Activated naive CD8-positive, alpha-beta T cell treated with anti-CD3 and anti-CD28 coated beads for 36 hours (primary cell): ENCODE results near the gene METTL23. TPM values are rescaled to one million over a fixed set of nuclear protein-coding genes. Genes with fewer than 3 reads are reported as not detected.
"Not testable (repeated sequence)": the region's sequence is repeated elsewhere in the genome, so short reads cannot be mapped to it uniquely, and the experiment has no call there.

Experiments
- DNase-seq: peaks from one replicate; pipeline ENCODE4 v3.0.0; 2021
- H3K27ac Mint-ChIP-seq: one replicate; pipeline ENCODE4 v1.8.0; 2022; ENCODE audit warnings: mild to moderate bottlenecking, moderate library complexity, mixed read lengths
- H3K27me3 Mint-ChIP-seq: one replicate; pipeline ENCODE4 v1.8.0; 2022; ENCODE audit warnings: mild to moderate bottlenecking, mixed read lengths
- H3K36me3 Mint-ChIP-seq: one replicate; pipeline ENCODE4 v1.8.0; 2021; ENCODE audit warnings: mild to moderate bottlenecking, mixed read lengths
- H3K4me1 Mint-ChIP-seq: one replicate; pipeline ENCODE4 v1.8.0; 2021; ENCODE audit warnings: mixed read lengths
- H3K4me3 Mint-ChIP-seq: one replicate; pipeline ENCODE4 v1.8.0; 2022; ENCODE audit warnings: mild to moderate bottlenecking, moderate library complexity, mixed read lengths
- H3K9me3 Mint-ChIP-seq: one replicate; pipeline ENCODE4 v1.8.0; 2022; ENCODE audit warnings: mixed read lengths
- total RNA-seq, 2 experiments: library from RNA; stranded (reverse); gene quantifications; one replicate each; pipeline ENCODE4 v1.2.3, GENCODE V29; 2021

METTL23 gene
- total RNA-seq, 2 experiments from 2014 or later: 30.0 to 30.6 TPM

DNA sequence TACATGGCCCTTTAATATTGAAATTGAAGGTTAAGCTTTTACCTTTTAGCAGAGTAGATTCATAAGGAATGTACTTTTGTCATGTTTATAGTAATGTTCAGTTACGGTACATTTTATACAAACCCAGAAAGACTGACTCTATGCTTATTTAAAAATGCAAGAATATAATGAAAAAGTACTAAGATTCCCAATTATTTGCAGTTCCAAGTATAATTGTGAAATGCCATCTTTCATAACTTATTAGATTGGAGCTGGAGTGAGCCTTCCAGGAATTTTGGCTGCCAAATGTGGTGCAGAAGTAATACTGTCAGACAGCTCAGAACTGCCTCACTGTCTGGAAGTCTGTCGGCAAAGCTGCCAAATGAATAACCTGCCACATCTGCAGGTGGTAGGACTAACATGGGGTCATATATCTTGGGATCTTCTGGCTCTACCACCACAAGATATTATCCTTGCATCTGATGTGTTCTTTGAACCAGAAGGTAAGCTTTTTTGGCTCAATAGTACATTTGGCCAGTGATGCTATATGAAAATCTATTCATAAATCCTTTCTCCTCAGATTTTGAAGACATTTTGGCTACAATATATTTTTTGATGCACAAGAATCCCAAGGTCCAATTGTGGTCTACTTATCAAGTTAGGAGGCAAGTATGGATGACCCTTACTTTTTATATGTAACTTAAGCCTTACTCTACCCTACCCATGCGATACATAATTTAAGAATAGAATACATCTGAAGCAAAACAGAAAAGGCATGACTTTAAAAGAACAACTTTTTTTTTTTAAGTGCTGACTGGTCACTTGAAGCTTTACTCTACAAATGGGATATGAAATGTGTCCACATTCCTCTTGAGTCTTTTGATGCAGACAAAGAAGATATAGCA, 6.3 kb downstream of the METTL23 start:
- Mint-ChIP-seq H3K9me3 (no peaks in the 10 kb centered on the region), H3K36me3 (peaks cover 74% of the 10 kb centered on the region), H3K4me1 (peaks cover 43% of the 10 kb centered on the region), H3K27me3 (peaks cover 7% of the 10 kb centered on the region), H3K4me3 (peak overlapping the region; percentile 94), H3K27ac (peak overlapping the region; percentile 94)
- DNase-seq: no peak

DNA sequence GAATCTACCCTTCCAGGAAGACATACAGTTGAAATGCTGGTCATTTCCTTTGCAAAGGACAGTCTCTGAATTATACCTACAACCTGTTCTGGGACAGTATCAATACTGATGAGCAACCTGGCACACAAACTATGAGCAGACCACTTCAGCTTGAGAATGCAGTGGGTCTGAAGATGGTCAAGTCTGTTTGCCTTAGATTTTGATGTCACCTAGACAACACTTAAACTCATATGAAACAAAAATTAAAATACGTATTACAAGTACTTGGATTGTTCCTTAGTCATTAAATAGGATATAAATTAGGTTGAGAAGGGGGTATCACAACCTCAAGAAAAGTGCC, 6.9 kb downstream of the METTL23 start:
- peaks cover 7% of the 10 kb centered on the region for H3K27me3 Mint-ChIP-seq
- peak overlapping the region; percentile 94 for H3K27ac Mint-ChIP-seq
- DNase-seq: no peak
- H3K4me3 Mint-ChIP-seq: peak overlapping the region; percentile 94
- no peaks in the 10 kb centered on the region for H3K9me3 Mint-ChIP-seq
- H3K36me3 Mint-ChIP-seq: peaks cover 70% of the 10 kb centered on the region
- H3K4me1 Mint-ChIP-seq: peaks cover 44% of the 10 kb centered on the region

DNA sequence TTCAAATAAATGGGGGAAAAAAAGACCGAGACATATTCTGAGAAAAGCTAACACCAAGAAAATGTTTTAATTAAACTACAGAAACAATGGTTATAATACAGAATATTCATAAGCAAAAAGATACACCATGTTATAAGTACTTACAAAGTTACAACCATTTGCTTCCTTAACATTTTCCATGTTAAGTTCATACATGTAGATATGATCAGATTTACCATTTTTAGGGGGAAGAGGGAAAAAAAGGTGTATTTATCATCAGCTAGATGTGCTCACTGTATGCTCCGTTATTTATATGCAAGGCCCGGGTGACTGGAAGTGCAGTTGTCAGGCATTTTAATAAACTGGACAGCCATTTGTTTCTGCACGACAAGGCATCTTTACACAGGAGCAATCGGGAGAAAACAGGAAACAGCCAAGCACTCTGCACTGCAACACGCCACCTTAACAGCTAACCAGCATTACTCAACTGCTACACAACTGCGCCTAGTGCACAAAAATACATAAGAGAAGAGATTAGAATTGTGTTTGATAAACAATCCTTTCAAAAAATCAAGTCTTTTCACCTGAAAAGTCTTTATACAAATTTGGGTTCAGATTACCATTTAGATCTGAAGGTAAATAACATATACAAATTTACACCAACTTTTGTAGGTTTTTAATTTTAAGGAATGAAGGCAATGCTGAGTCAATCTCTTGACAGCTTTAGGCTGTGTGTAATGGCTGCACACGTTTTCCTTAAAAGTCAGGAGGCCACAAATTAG, 7.6 kb downstream of the METTL23 start:
- Mint-ChIP-seq H3K27ac (peak overlapping the region; percentile 94), H3K27me3 (peaks cover 7% of the 10 kb centered on the region), H3K9me3 (no peaks in the 10 kb centered on the region)

DNA sequence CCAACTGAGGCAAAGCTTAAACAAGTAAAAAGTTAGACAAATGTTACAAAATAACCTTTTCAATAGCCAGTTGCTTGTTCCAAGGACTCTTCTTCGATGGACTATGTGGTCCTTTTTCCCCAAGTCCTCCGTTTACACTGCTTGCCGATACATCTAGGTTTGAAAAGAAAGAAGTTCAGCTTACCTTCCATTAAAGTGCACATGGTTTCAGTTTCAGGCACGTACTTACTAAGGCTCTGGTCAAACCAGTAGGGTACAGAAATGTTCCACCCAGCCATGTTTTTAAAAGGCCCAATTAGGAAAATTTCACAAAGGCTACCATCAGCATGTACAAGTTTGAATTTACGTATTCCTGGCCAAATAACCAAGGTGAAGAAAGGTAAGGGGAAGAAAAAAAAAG, 8.4 kb downstream of the METTL23 start:
- Mint-ChIP-seq H3K4me3 (peak overlapping the region; percentile 94), H3K27ac (peak overlapping the region; percentile 94), H3K36me3 (peaks cover 57% of the 10 kb centered on the region), H3K9me3 (no peaks in the 10 kb centered on the region), H3K27me3 (peaks cover 7% of the 10 kb centered on the region), H3K4me1 (peaks cover 45% of the 10 kb centered on the region)
- no peak for DNase-seq

More for the DNA sequence above, 7.6 kb downstream of the METTL23 start:
- H3K4me1 Mint-ChIP-seq: peaks cover 49% of the 10 kb centered on the region
- peak overlapping the region; percentile 94 for H3K4me3 Mint-ChIP-seq
- DNase-seq: no peak
- H3K36me3 Mint-ChIP-seq: peaks cover 65% of the 10 kb centered on the region

DNA sequence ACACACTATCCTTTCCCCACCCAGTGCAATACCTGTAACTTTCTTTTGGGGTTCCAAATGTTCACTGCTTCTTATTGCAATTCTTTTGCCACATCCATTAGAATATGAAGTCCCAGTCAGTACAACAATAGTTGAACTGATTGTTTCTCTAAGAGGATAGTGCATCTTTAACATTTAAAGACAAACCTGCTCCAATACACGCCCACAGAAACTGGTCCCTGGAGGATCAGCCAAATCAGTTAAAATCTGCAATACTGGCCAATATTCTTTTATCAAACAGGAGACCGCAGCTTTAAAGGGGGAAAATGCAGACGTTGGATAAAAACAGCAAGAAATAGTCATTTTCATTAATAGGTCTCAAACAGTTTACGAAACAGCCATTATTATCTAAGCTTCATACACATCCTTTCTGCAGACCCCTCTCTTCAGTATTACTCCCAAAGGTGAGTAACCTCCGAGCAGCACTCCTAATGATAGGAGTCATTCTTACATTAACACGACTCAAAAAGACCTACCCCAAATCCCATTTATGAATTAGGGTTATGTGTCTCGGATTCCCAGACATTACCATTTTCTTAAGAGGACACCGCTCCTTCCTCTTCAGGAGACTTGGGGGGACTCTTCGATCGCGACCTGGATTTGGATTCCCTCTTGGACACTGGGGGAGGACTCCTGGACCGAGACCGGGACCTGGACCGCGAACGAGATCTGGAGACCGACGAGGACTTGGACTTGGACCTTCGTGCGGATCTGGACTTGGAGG, 9.1 kb downstream of the METTL23 start:
- Mint-ChIP-seq H3K9me3 (no peaks in the 10 kb centered on the region), H3K36me3 (peaks cover 55% of the 10 kb centered on the region), H3K4me1 (peaks cover 47% of the 10 kb centered on the region)

DNA sequence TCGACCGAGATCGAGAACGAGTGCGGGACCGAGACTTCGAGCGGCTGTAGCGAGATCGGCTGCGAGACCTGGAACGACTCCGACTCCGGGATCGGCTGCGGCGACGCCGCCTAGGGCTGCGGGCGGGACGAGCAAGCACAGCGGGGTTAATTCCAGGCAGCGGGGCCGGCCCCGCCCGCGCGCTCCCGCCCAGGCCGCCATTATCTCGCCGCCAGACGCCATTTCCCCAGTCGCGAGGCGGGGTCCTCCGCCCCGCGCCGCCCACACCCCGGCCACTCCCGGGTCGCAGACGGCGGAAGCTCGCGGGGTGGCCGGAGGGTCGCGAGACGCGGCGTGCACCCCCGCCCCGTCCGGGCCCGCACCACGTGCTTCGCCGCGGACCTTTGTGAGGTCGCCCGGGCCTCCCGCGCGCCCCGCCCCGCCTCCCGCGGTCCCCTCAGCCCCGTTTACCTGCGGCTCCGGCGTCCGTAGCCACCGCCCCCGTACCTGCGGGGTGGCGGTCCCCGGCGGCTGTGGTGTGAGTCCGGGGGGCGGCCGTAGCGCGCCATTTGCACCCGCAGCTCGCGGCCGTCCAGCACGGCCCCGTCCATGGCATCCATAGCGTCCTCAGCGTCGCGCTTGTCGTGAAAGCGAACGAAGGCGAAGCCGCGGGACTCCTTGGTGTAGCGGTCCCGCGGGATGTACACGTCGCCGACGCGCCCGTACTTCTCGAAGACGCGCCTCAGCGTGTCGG, 9.9 kb downstream of the METTL23 start:
- H3K4me3 Mint-ChIP-seq: peak overlapping the region; percentile 95
- peaks cover 45% of the 10 kb centered on the region for H3K4me1 Mint-ChIP-seq
- peaks cover 7% of the 10 kb centered on the region for H3K27me3 Mint-ChIP-seq
- H3K9me3 Mint-ChIP-seq: no peaks in the 10 kb centered on the region
- peak; percentile 68 for DNase-seq
- H3K36me3 Mint-ChIP-seq: peaks cover 52% of the 10 kb centered on the region
- H3K27ac Mint-ChIP-seq: peak overlapping the region; percentile 99

More for the DNA sequence above, 9.1 kb downstream of the METTL23 start:
- no peak for DNase-seq
- H3K27ac Mint-ChIP-seq: peak overlapping the region; percentile 94
- peak overlapping the region; percentile 94 for H3K4me3 Mint-ChIP-seq
- H3K27me3 Mint-ChIP-seq: peaks cover 7% of the 10 kb centered on the region

DNA sequence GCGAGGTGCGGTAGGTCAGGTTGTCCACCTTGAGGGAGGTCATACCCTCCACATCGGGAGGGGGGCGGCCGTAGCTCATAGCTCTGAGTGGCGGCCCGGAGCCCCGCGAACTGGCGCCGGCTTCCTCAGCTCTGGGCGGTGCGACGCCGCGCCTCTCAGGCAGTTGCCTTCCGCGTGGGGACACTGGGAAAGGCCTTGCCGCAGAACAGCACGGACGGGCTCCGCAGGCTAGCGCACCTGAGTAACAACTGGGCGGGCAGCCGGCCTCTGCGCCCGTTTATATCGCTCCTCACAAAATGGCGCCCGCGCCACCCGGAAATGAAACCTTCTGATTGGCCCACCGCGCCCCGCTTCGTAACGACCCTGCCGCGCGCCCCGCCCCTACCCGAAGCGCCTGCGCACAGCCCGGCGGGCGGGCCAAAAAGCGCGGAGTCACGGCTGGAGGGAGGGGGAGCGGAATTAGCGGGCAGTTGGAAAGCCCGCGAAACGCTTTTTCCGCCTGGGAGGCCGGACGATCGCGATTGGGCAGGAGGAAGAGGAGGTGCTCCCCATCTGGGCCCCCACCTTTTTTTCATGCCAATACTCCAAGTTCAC, 10.5 kb downstream of the METTL23 start, which contains the start of gene SRSF2:
SRSF2 (minus strand) TSS at position 250 of the 594 bp plus-strand sequence; CDS start at position 79, 171 bp downstream.
- peak within 1 kb of the TSS; percentile 95 for H3K4me3 Mint-ChIP-seq
- H3K27ac Mint-ChIP-seq: peak within 1 kb of the TSS; percentile 99
- peak; percentile 100 for DNase-seq
- no peaks in the 10 kb centered on the region for H3K9me3 Mint-ChIP-seq
- peaks cover 7% of the 10 kb centered on the region for H3K27me3 Mint-ChIP-seq
- peaks cover 41% of the 10 kb centered on the region for H3K4me1 Mint-ChIP-seq
- H3K36me3 Mint-ChIP-seq: peaks cover 51% of the 10 kb centered on the region

DNA sequence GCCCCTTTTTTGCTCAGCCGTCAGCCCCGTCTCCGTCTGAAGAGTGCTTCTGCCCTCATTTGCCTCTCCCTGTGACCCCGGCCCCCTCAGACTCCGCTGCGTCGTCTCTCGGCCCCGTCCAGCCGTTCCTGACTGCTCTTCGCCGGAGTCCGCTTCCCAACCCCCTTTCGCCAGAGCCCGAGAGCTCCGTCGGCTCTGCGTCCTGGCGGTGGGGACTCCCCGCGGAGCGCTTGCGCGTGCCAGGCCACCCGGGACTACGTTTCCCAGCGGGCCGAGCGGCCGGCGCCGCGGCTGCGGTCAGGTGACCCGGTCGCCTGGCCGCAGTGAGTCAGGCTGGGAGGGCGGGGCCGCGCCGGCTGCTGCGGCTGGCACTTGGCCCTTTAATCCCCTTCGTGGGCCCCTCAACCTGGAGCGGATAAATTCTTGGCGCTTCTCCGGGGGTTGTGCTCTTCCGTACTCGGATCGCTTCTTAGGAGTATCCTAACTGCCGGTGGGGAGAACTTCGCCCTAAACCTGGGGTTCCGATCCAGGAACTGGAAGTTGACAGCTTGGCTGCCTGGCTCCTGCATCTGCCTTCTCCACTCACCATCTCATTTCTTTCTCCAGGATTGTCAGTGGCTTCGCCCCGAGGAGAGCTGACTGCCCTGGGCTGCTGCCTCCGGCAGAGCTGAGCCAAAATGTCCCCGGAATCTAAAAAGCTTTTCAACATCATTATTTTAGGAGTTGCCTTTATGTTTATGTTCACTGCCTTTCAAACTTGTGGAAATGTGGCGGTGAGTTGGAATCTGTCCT, 11.2 kb downstream of the METTL23 start, which contains the start of gene MFSD11:
MFSD11 (plus strand) TSS at position 444 of the 792 bp plus-strand sequence; CDS start at position 678, 234 bp downstream.
- H3K4me3 Mint-ChIP-seq: peak within 1 kb of the TSS; percentile 95
- H3K9me3 Mint-ChIP-seq: no peaks in the 10 kb centered on the region
- DNase-seq: peak; percentile 96
- peaks cover 38% of the 10 kb centered on the region for H3K4me1 Mint-ChIP-seq
- H3K27ac Mint-ChIP-seq: peak within 1 kb of the TSS; percentile 99
- H3K36me3 Mint-ChIP-seq: peaks cover 46% of the 10 kb centered on the region
- H3K27me3 Mint-ChIP-seq: peaks cover 7% of the 10 kb centered on the region

DNA sequence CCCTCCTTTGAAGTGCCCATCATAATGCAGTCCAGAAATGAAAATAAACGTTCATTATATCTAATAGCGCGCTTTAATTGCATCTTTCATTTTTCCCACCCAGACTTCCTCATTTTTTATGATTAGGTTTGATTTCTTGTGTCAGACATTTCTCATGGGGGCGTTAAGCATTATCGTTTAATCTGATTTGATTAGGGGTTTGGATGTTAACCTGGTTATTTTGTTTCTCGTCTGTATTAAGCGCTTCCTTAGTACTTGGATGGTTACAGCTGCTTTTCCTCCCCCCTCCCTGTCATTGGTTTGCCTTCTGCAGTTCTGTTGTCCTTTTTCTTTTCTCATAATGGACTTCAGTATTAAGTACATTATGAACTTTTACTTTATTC, 11.8 kb downstream of the METTL23 start:
- DNase-seq: no peak
- peaks cover 33% of the 10 kb centered on the region for H3K4me1 Mint-ChIP-seq
- H3K27me3 Mint-ChIP-seq: peaks cover 7% of the 10 kb centered on the region
- H3K9me3 Mint-ChIP-seq: no peaks in the 10 kb centered on the region
- peak overlapping the region; percentile 95 for H3K4me3 Mint-ChIP-seq
- peak overlapping the region; percentile 99 for H3K27ac Mint-ChIP-seq
- peaks cover 40% of the 10 kb centered on the region for H3K36me3 Mint-ChIP-seq

DNA sequence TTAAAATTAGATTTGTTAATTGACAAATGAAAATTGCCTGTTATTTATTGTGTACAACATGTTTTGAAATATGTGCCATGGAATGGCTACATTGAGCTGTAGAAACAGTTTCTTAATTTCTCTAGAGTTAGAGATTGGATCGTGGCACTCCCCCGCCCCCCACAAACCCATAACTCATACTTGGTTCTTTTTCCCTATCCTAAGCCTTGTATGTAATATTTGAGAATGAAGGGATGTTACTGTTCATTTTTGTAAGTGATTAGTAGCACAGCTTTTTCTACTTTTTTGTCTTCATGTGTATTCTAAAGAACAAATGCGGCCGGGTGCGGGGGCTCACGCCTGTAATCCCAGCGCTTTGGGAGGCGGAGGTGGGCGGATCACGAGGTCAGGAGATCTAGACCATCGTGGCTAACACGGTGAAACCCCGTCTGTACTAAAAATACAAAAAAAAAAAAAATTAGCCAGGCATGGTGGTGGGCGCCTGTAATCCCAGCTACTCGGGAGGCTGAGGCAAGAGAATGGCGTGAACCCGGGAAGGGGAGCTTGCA, 13.0 kb downstream of the METTL23 start:
- not testable (repeated sequence) for H3K4me3 Mint-ChIP-seq, DNase-seq, H3K27me3 Mint-ChIP-seq, H3K9me3 Mint-ChIP-seq, H3K27ac Mint-ChIP-seq
- Mint-ChIP-seq H3K4me1 (peaks cover 26% of the 10 kb centered on the region), H3K36me3 (peaks cover 34% of the 10 kb centered on the region)

DNA sequence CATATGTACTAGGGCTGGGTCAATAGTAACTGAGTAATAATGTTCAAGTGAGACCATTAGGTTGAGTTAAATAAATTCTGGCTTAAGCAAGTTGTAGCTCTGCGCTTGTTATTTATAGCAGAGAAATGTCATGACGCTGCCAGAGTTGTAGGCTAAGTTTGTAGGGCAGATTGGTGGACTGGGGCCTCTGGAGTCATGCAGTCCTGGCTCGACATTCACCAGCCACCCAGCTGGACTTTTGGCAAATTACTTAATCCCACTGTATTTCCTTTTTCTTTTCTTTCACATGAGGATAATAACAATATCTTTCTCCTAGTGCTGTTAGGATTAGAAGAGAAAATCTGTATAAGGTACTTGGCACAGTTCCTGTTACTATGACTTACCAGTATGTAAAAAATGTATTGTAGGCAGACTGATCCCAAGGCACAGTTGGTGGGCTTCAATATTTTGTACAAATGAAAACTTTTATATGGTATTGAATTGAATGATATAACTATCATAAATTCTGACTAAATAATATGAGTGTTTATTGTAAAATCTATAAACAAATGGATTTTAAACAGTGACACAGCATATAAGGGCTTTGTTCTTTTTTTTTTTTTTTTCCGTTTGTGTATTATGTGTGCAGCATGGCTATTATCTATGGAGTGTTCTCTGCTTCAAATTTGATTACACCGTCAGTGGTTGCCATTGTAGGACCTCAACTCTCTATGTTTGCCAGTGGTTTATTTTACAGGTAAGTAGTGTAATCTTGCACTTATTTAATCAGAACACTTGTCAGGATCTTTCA, 13.9 kb downstream of the METTL23 start:
- DNase-seq: no peak
- peaks cover 30% of the 10 kb centered on the region for H3K36me3 Mint-ChIP-seq
- no peak overlapping the region for H3K27ac Mint-ChIP-seq
- H3K4me1 Mint-ChIP-seq: peaks cover 28% of the 10 kb centered on the region
- peaks cover 7% of the 10 kb centered on the region for H3K27me3 Mint-ChIP-seq
- no peak overlapping the region for H3K4me3 Mint-ChIP-seq
- no peaks in the 10 kb centered on the region for H3K9me3 Mint-ChIP-seq

DNA sequence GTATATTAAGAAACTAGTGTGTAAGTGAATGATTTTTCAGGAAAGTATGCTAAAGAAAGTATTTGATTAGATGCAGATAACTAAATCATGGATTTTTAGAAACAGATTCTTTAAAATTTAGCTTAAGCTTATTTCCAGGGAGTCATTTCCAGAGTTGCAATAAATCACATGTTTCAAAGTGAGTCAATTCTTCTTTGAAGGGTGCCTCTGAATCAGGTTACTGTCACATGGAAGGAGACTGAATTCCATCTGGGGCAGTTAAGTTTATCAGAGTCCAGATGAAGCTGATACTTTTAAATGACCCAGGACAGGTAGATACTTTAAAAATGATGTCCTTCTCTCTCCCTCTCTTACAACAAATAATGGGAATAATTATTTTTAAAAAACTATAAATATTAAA, 16.3 kb downstream of the METTL23 start:
- no peak for DNase-seq
- Mint-ChIP-seq H3K4me3 (no peak overlapping the region), H3K9me3 (no peaks in the 10 kb centered on the region), H3K36me3 (peaks cover 24% of the 10 kb centered on the region), H3K27ac (no peak overlapping the region), H3K27me3 (no peaks in the 10 kb centered on the region), H3K4me1 (peaks cover 31% of the 10 kb centered on the region)
